Measurements from ENCODE around the gene PTH1R.

DNA sequence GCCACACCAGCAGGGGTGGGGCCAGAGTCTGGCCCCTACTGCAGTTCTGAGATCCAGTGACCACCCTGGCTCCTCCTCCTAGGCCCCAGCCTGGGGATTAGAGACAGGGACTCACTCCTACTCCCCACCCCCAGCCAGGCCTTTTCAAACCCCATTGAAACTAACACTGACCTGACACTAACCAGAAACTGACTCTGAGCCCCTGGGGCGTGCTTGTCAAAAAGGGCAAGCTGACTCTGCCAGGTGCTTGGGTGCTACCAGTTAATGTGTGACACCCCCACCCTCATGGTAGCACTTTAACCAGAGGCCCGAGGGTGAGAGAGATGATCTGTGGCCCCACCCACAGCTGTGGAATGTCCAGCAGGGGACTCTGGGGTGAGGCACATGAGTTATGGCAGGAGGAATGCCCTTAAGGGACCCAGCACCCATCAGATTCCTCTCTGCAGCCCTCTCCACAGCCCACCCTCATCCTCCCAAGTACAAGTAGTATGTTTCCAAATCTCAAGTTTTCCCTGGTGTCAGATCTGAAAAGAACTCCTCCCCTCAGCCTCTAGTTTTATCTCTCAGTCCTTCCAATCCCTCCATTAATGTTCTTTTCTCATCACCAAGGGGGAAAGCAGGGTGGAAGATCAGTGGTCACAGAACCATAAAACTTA lies 1.4 kb downstream of the PTH1R start:
- TF ChIP-seq, protein P1, sequence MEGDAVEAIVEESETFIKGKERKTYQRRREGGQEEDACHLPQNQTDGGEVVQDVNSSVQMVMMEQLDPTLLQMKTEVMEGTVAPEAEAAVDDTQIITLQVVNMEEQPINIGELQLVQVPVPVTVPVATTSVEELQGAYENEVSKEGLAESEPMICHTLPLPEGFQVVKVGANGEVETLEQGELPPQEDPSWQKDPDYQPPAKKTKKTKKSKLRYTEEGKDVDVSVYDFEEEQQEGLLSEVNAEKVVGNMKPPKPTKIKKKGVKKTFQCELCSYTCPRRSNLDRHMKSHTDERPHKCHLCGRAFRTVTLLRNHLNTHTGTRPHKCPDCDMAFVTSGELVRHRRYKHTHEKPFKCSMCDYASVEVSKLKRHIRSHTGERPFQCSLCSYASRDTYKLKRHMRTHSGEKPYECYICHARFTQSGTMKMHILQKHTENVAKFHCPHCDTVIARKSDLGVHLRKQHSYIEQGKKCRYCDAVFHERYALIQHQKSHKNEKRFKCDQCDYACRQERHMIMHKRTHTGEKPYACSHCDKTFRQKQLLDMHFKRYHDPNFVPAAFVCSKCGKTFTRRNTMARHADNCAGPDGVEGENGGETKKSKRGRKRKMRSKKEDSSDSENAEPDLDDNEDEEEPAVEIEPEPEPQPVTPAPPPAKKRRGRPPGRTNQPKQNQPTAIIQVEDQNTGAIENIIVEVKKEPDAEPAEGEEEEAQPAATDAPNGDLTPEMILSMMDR (IDR thresholded peaks at IDR 0.05; ENCODE audit: insufficient read depth, low read length) = no peak
- TF ChIP-seq POLR2AphosphoS5 (IDR thresholded peaks at IDR 0.05; ENCODE audit: low read depth) = no peak
- TF ChIP-seq, protein P2, sequence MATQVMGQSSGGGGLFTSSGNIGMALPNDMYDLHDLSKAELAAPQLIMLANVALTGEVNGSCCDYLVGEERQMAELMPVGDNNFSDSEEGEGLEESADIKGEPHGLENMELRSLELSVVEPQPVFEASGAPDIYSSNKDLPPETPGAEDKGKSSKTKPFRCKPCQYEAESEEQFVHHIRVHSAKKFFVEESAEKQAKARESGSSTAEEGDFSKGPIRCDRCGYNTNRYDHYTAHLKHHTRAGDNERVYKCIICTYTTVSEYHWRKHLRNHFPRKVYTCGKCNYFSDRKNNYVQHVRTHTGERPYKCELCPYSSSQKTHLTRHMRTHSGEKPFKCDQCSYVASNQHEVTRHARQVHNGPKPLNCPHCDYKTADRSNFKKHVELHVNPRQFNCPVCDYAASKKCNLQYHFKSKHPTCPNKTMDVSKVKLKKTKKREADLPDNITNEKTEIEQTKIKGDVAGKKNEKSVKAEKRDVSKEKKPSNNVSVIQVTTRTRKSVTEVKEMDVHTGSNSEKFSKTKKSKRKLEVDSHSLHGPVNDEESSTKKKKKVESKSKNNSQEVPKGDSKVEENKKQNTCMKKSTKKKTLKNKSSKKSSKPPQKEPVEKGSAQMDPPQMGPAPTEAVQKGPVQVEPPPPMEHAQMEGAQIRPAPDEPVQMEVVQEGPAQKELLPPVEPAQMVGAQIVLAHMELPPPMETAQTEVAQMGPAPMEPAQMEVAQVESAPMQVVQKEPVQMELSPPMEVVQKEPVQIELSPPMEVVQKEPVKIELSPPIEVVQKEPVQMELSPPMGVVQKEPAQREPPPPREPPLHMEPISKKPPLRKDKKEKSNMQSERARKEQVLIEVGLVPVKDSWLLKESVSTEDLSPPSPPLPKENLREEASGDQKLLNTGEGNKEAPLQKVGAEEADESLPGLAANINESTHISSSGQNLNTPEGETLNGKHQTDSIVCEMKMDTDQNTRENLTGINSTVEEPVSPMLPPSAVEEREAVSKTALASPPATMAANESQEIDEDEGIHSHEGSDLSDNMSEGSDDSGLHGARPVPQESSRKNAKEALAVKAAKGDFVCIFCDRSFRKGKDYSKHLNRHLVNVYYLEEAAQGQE (IDR thresholded peaks at IDR 0.05; ENCODE audit: insufficient replicate concordance, low read depth) = no peak
- TF ChIP-seq GABPA (IDR thresholded peaks at IDR 0.05; ENCODE audit: low read depth) = no peak
- no peak for TF ChIP-seq SPI1 (IDR thresholded peaks at IDR 0.05; ENCODE audit: borderline replicate concordance, low read depth)
